HCT116 (cell line): ENCODE data around the gene GEMIN7.

Experiments used
- EZH2 ChIP-seq: fragments of 200-600 bp; sonication (generic); IDR thresholded peaks from 2 replicates; pipeline ENCODE4 v1.6.1; 2017; ENCODE audit warnings: antibody characterized with exemption, mixed run types
- JUND ChIP-seq: IDR thresholded peaks from 2 replicates; pipeline ENCODE4 v1.6.1; 2012
- POLR2A ChIP-seq: IDR thresholded peaks from 2 replicates; pipeline ENCODE4 v1.7.0; 2011; ENCODE audit warnings: borderline replicate concordance; ENCODE audit not compliant: insufficient read depth, insufficient read length; ENCODE audit errors: extremely low read depth
- ZFX ChIP-seq: fragments of 450-650 bp; IDR thresholded peaks from 2 replicates; pipeline ENCODE4 v1.6.1; 2017
- TF ChIP-seq, protein P1 (sequence below), 3 experiments: fragments of 200-600 bp in 1 of 3; sonication (generic) in 1 of 3; IDR thresholded peaks in 2 of 3; conservative IDR thresholded peaks in 1 of 3; 2 replicates each; pipeline ENCODE4 v1.5.1; 2012 to 2017; ENCODE audit warnings: low read depth in 2 of 3, low read length in 2 of 3, antibody characterized with exemption in 1 of 3, borderline replicate concordance in 1 of 3, control low read depth in 1 of 3, mild to moderate bottlenecking in 1 of 3, mixed read lengths in 1 of 3, mixed run types in 1 of 3, moderate library complexity in 1 of 3; ENCODE audit not compliant: insufficient read depth in 1 of 3
- TF ChIP-seq, protein P2 (sequence below): IDR thresholded peaks from 2 replicates; pipeline ENCODE4 v1.6.1; 2011; ENCODE audit warnings: mild to moderate bottlenecking, low read length, moderate library complexity; ENCODE audit not compliant: insufficient replicate concordance; ENCODE audit errors: extremely low read depth
- TF ChIP-seq, protein P3 (sequence below): IDR thresholded peaks from 2 replicates; pipeline ENCODE4 v1.6.1; 2012

DNA sequence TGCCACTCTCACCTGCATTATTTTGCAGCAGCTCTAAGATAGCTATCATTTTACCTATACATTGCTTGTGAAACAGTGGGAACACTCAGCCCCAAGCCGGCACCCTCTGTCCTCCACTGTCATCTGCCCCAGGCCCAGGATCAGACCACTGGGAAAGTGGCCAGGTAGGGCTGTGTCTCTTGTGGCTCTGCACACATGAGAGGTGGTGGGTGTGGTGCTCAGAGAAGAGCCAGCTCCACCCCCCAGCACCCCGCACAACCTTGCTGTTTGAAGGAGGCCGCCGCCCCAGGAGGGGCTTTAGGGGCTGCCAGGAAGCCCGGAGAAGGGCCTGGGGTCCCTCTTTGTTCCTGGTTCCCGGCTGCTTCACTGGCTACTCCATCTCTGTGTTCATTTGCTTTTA, 40.5 kb downstream of the GEMIN7 start:
- TF ChIP-seq, protein P1, sequence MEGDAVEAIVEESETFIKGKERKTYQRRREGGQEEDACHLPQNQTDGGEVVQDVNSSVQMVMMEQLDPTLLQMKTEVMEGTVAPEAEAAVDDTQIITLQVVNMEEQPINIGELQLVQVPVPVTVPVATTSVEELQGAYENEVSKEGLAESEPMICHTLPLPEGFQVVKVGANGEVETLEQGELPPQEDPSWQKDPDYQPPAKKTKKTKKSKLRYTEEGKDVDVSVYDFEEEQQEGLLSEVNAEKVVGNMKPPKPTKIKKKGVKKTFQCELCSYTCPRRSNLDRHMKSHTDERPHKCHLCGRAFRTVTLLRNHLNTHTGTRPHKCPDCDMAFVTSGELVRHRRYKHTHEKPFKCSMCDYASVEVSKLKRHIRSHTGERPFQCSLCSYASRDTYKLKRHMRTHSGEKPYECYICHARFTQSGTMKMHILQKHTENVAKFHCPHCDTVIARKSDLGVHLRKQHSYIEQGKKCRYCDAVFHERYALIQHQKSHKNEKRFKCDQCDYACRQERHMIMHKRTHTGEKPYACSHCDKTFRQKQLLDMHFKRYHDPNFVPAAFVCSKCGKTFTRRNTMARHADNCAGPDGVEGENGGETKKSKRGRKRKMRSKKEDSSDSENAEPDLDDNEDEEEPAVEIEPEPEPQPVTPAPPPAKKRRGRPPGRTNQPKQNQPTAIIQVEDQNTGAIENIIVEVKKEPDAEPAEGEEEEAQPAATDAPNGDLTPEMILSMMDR (IDR thresholded peaks at IDR 0.05 in 2 of 3, conservative IDR thresholded peaks at IDR 0.05 in 1 of 3; ENCODE audit: borderline replicate concordance in 1 of 3, insufficient read depth in 1 of 3, low read depth in 2 of 3, low read length in 2 of 3): no peak
- no peak for TF ChIP-seq ZFX
- no peak for TF ChIP-seq EZH2
- no peak for TF ChIP-seq JUND
- TF ChIP-seq, protein P2, sequence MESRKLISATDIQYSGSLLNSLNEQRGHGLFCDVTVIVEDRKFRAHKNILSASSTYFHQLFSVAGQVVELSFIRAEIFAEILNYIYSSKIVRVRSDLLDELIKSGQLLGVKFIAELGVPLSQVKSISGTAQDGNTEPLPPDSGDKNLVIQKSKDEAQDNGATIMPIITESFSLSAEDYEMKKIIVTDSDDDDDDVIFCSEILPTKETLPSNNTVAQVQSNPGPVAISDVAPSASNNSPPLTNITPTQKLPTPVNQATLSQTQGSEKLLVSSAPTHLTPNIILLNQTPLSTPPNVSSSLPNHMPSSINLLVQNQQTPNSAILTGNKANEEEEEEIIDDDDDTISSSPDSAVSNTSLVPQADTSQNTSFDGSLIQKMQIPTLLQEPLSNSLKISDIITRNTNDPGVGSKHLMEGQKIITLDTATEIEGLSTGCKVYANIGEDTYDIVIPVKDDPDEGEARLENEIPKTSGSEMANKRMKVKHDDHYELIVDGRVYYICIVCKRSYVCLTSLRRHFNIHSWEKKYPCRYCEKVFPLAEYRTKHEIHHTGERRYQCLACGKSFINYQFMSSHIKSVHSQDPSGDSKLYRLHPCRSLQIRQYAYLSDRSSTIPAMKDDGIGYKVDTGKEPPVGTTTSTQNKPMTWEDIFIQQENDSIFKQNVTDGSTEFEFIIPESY: no peak
- no peak for TF ChIP-seq POLR2A
- TF ChIP-seq, protein P3, sequence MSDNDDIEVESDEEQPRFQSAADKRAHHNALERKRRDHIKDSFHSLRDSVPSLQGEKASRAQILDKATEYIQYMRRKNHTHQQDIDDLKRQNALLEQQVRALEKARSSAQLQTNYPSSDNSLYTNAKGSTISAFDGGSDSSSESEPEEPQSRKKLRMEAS: no peak
